GM12865 (cell line): Measurements from ENCODE around the gene RLN3.

Source experiments
- DNase-seq: peaks from one replicate; pipeline ENCODE4 v3.0.0; 2010; ENCODE audit warnings: low read depth
- H3K4me3 ChIP-seq: 2 replicates; pipeline ENCODE4 v1.5.1; 2011; ENCODE audit warnings: mild to moderate bottlenecking, low read depth, low read length, control low read depth
- CTCF ChIP-seq: IDR thresholded peaks from 2 replicates; pipeline ENCODE4 v1.5.1; 2011; ENCODE audit warnings: low read length, control low read depth, low read depth, inconsistent platforms; ENCODE audit not compliant: insufficient read depth; ENCODE audit errors: missing control alignments

Gene RLN3

DNA sequence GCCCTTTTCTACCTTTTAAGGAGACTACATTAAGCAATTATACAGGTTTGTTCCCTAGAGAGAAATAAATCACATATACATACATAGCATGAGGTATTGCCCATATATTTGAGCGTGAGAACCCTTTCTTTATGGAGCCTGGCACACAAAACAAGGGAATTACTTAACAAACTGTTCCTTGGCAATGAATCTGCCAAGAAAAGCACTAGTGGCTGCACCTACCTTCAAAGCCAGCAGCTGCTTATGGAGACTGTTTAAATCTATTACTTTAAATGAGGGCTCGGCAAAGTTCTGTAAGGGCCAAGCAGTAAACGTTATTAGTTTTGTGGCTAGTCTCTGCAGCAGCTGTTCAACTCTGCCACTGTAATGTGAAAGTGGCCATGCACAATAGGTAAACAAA lies 28.9 kb upstream of the RLN3 start:
- no peak overlapping the region for H3K4me3 ChIP-seq
- DNase-seq, result no peak
- no peak for TF ChIP-seq CTCF

- no peak overlapping the region for H3K4me3 ChIP-seq
- DNase-seq, result no peak
- no peak for TF ChIP-seq CTCF
Observed at GRCh38 chr19:14000691-14001375, 27.1 kb upstream of the RLN3 start.

DNA sequence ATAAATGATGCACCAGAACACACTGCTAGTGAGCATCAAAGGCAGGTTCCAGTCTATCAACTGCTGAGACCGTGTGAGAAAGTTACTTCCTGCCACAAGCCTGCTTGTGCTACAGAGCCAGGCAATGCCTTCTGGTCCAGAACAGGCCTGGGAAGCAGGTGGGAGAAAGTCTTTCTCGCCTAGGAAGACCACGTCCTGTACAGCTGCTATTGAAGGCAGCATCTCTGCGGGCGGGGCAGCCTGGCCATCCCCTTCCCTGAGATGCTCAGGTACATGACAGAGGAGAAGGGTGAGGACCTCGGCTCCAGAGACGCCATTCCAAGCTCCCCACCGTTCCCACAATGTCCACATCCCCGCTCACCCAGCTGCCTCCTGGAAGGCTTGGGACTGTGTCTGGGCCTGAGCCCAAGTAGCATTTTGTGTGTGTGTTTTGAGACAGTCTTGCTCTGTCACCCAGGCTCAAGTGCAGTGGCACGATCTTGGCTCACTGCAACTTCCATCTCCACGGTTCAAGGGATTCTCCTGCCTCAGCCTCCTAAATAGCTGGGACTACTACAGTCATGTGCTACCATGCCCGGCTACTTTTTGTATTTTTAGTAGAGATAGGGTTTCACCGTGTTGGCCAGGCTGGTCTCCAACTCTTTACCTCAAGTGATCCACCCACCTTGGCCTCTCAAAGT lies 25.2 kb upstream of the RLN3 start:
- peak overlapping the region; percentile 7 for H3K4me3 ChIP-seq
- peak; percentile 72 for DNase-seq
- no peak for TF ChIP-seq CTCF

DNA sequence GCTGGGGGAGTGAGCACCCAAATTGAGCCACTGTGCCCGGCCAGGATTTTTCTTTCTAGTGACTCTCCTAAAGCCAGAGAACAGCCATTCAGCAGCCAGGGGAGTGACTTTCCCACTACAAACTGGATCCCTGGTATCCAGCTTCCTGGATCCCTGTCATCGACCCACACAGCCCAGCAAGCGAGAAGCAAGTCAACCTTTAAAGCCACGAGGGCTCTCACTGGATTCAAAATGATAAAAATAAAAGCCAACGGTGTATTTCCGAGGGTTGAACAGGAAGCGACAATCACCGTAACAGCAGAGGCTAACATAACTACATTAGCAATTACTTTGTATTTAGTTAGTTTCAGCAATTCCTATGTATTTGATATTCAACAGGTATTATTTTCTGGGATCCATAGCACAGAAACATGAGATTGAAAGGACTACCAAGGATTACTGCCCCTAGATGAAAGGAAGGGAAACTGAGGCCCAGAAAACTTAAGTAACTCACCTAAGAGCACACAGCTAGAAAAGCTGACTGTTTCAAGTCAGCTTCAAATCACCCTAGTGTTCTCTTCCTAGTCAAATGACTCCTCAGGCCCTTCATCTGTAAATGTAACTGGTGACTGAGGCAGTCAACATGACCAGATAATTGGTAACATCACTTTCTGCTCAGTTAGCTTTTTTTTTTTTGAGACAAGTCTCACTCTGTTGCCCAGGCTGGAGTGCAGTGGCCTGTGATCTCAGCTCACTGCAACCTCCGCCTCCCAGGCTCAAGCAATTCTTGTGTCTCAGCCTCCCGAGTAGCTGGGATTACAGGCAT lies 24.5 kb upstream of the RLN3 start:
- DNase-seq, result peak; percentile 47
- H3K4me3 ChIP-seq, result peak overlapping the region; percentile 7; the same call in 1 of the 2 replicates
- no peak for TF ChIP-seq CTCF

GRCh38 chr19:14004619-14005348 lies 23.2 kb upstream of the RLN3 start:
- peak; percentile 55 for DNase-seq
- no peak for TF ChIP-seq CTCF
- H3K4me3 ChIP-seq, result peak overlapping the region; percentile 79

- DNase-seq, result peak; percentile 95
- TF ChIP-seq CTCF, result no peak
- H3K4me3 ChIP-seq, result peak overlapping the region; percentile 79
Observed at GRCh38 chr19:14005349-14006084, 22.4 kb upstream of the RLN3 start.
